WTC11 (cell line): Measurements from ENCODE around the gene IRAK4.

Experiments used
- ATF2 ChIP-seq: sonication (generic); formaldehyde crosslinking; IDR thresholded peaks from 2 replicates; pipeline ENCODE4 v1.8.1; 2022; ENCODE audit warnings: low read depth, missing genetic modification reagents, borderline replicate concordance
- ATF3 ChIP-seq: sonication (generic); formaldehyde crosslinking; conservative IDR thresholded peaks from 2 replicates; pipeline ENCODE4 v1.8.1; 2022; ENCODE audit warnings: mild to moderate bottlenecking, missing genetic modification reagents
- CREM ChIP-seq: sonication (generic); formaldehyde crosslinking; IDR thresholded peaks from 2 replicates; pipeline ENCODE4 v1.8.1; 2022; ENCODE audit warnings: mild to moderate bottlenecking, missing genetic modification reagents, moderate library complexity
- CTCF ChIP-seq: fragments of 200-600 bp; IDR thresholded peaks from 2 replicates; pipeline ENCODE4 v1.8.0; 2022; ENCODE audit warnings: antibody characterized with exemption
- ESRRA ChIP-seq: sonication (generic); formaldehyde crosslinking; IDR thresholded peaks from 2 replicates; pipeline ENCODE4 v1.8.1; 2022; ENCODE audit warnings: mild to moderate bottlenecking, missing genetic modification reagents, borderline replicate concordance
- ETV6 ChIP-seq: sonication (generic); formaldehyde crosslinking; IDR thresholded peaks from 2 replicates; pipeline ENCODE4 v1.8.1; 2022; ENCODE audit warnings: mild to moderate bottlenecking, missing genetic modification reagents
- NR3C1 ChIP-seq: sonication (generic); formaldehyde crosslinking; conservative IDR thresholded peaks from 2 replicates; pipeline ENCODE4 v1.8.1; 2023; ENCODE audit warnings: low read depth, mild to moderate bottlenecking, missing genetic modification reagents
- PREB ChIP-seq: sonication (generic); formaldehyde crosslinking; IDR thresholded peaks from 2 replicates; pipeline ENCODE4 v1.8.1; 2022; ENCODE audit warnings: mild to moderate bottlenecking, missing genetic modification reagents, moderate library complexity, borderline replicate concordance

GRCh38 chr12:43805149-43805859, 46.6 kb downstream of the IRAK4 start:
- no peak for TF ChIP-seq NR3C1 (CRISPR knock-in tag)
- TF ChIP-seq CTCF = no peak
- TF ChIP-seq ESRRA (CRISPR knock-in tag) = no peak
- TF ChIP-seq ATF3 (CRISPR knock-in tag) = no peak
- TF ChIP-seq ATF2 = no peak
- TF ChIP-seq ETV6 (CRISPR knock-in tag) = no peak
- TF ChIP-seq PREB (CRISPR knock-in tag) = no peak
- no peak for TF ChIP-seq CREM (CRISPR knock-in tag)
